ENCODE results near the gene POLD4.
"Not testable (repeated sequence)": the region's sequence is repeated elsewhere in the genome, so short reads cannot be mapped to it uniquely, and the experiment has no call there.

The POLD4 gene

GRCh38 chr11:67351275-67352005, 1.9 kb downstream of the POLD4 start:
- DNase-seq: no peak

GRCh38 chr11:67349928-67350465, 3.3 kb downstream of the POLD4 start:
- no peak for DNase-seq

- DNase-seq: no peak
Measured at GRCh38 chr11:67349457-67349856, 3.9 kb downstream of the POLD4 start.

- no peak for DNase-seq
Measured at GRCh38 chr11:67349036-67349435, 4.3 kb downstream of the POLD4 start.

- DNase-seq: no peak
Measured at GRCh38 chr11:67347964-67348749, 5.2 kb downstream of the POLD4 start.

- DNase-seq: no peak
Measured at GRCh38 chr11:67345920-67346819, 7.2 kb downstream of the POLD4 start.

DNA sequence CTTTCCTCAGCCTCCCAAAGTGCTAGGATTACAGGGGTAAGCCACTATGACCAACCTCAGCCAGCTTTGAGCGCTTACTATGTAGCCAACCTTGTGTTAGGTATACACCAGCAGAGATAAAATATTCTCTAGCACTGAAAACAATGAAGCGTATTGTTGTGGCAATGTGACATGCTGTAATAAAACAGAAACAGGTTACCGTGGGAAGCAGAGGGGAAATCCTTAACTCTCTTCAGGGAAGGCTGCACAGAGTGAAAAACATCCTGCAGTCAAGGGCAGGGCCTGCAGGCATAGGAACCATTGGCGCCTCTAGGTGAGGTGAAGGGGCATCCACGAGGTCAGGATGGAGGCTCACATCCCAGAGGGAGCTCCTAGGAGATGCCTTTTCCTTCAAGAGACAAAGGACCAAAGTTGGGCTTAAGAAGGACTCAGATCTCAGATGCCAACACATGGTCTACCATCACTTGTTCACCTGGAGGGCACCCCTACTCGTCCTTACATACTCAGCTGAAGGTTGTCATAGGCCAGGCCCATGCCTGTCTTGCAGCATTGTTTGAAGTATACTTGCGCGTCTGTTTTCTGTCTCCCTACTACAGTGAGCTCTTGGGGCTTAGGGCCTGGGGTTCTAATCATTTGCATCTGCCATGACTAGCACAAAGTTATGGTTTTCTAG, 8.0 kb downstream of the POLD4 start:
- DNase-seq: no peak

- DNase-seq: no peak
Measured at GRCh38 chr11:67344264-67344663, 9.1 kb downstream of the POLD4 start.

- DNase-seq: no peak
Measured at GRCh38 chr11:67337257-67337656, 16.1 kb downstream of the POLD4 start.

GRCh38 chr11:67332081-67332691, 21.2 kb downstream of the POLD4 start:
- no peak for DNase-seq

DNA sequence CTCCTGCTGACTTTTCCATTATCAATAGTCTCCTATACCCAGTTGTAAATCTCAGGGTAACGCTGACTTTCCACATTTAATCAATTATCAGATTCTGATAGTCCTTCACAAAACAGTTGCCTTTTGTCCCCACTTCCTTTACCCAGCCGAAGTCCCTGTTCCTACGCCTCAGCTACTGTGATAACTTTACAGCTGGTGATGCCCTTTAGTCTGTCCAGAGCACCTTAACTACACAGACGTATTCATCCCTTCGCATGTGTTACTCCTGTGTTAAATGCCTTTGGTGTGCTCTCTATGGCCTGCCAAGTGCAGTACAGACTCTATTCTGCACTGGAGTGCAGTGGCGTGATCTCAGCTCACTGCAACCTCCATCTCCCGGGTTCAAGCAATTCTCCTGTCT, 29.8 kb downstream of the POLD4 start:
- no peak for DNase-seq

GRCh38 chr11:67322049-67322448, 31.3 kb downstream of the POLD4 start:
- DNase-seq: no peak

DNA sequence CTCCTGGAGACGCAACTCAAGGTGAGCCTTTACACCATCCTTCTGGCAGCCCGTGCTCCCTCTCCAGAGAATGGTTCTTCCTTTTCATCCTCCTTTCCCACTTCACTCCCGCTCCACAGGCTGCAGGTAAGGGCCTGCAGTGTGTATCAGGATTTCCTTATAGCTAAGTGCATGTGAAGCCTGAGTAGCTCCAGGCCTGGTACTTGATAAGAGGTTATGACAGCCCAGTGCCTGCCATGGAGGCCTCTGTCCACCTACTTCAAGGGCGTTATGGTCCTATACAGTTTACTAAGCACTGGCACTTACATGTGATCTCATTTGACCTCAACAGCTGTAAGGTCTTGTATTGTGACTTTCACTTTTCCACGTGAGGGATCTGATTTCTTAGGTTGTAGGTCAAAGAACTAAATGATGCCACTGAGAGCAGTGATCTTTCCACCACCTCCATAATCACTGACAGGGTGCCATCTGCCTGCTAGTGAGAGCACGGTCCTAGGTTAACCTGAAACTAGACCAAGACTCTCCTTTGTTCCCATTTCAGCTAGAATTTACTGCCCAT, 32.0 kb downstream of the POLD4 start:
- no peak for DNase-seq

- no peak for DNase-seq
Measured at GRCh38 chr11:67320691-67321090, 32.7 kb downstream of the POLD4 start.

- DNase-seq: no peak
Measured at GRCh38 chr11:67320011-67320410, 33.3 kb downstream of the POLD4 start.

GRCh38 chr11:67318876-67319275, 34.5 kb downstream of the POLD4 start:
- not testable (repeated sequence) for DNase-seq

DNA sequence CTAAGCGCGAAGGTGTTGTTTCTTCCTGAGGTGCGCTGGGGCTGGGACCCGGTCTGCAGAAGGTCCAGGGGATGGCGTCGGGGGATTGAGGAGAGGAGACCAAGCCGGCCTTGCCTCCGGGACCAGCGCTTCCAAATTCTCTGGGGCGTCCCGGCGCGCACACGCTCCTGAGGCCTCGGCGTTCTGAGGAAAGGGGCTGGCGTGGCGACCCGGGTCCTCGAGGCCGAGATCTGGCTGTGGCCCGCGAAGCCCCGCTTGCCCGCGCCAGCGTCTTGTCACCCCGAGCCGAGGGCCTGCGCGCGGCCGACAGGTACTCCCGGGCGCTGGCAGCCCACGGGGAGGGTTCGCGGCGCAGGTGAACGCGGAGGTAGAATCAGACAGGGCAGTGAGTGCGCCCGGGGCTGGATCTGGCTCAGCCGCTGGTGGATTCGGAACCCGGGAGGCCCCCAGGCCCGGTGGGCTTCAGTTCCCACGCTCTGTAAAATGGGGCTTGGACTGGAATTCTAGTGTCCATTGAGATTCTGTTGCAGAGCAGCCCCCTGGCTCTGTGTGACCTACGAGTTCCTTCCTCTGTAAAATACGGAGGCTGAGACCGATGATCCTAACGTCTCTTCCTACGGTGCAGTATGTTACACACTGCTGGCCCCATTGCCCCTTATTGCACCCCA, 35.3 kb downstream of the POLD4 start:
- DNase-seq: no peak

DNA sequence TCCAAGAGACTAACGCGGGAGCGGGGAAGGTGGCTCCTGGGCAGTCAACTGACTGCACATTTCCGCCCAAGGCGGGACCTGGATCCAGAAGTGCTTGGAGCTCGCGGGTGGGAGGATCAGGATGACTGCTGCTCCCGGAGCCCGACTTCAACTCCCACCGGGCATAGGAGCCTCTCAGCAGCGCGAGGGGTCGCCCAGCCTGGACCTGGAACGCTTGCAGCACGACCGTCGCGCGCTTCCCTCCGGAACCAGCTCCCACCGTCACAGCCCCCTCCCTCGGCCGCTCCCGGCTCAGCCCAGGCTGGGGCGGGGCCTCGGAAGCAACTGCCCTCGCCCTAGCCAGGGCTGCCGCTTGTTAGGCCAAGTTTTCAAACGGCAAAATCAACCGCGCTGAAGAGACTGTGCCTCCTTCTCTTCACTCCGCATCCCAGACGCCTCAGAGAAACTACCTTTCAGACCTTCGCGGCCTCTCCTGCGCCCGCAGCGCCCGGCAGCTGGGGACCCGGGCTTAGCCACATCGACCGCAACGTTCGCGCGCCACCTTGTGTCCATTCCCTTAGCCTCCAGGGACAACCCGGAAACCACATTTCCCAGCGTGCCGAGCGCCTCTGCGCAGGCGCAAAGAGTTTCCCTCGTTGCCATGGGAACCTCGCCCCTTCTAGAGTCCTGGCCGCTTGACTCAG, 36.0 kb downstream of the POLD4 start:
- DNase-seq: peak; percentile 98

GRCh38 chr11:67316882-67317204, 36.5 kb downstream of the POLD4 start:
- DNase-seq: no peak

DNA sequence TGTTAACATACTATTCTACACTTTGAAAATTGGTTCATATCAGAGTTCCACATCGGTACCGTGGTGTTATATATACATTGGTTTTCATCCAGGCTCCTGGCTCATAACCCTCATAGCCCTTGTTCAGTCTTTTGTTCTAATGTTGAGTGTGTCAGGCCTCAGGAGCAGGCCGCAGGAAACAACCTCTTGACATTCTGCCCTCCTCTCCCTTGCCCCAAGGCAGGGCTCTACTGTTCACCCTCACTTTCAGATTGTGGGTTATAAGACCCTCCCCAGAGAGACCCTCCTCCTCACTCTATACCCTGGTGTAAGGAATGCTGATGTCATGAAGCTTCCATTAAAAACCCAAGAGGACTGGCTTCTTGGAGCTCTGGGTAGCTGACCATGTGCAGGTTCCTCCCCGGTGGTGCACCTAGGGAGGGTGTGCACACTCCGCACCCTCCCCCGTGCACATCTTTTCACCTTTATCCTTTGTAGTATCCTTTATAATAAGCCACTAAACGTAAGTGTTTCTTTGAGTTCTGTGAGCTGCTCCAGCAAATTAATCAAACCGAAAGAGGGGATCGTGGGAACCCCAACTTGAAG, 37.9 kb downstream of the POLD4 start:
- DNase-seq: no peak

Measured in T1000 (cell line).